ENCODE measurements around the gene CCDC40.

DNA sequence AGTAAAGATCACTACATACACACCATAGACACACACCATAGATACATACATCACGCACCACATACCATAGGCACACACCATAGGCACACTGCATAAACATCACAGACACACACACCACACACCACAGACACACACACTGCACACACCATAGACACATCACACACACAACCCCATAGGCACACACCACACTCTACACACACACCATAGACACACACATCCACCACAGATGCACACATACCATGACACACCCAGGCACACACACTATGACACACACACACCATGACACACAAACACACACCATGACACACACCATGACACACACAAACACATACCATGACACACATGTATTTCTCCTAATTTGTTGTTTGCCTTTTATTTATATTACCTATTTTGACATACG, 14.8 kb upstream of the CCDC40 start:
- TF ChIP-seq, protein P1, sequence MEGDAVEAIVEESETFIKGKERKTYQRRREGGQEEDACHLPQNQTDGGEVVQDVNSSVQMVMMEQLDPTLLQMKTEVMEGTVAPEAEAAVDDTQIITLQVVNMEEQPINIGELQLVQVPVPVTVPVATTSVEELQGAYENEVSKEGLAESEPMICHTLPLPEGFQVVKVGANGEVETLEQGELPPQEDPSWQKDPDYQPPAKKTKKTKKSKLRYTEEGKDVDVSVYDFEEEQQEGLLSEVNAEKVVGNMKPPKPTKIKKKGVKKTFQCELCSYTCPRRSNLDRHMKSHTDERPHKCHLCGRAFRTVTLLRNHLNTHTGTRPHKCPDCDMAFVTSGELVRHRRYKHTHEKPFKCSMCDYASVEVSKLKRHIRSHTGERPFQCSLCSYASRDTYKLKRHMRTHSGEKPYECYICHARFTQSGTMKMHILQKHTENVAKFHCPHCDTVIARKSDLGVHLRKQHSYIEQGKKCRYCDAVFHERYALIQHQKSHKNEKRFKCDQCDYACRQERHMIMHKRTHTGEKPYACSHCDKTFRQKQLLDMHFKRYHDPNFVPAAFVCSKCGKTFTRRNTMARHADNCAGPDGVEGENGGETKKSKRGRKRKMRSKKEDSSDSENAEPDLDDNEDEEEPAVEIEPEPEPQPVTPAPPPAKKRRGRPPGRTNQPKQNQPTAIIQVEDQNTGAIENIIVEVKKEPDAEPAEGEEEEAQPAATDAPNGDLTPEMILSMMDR (IDR thresholded peaks at IDR 0.05), result no peak
- TF ChIP-seq POLR2A (IDR thresholded peaks at IDR 0.05), result no peak

Data from adrenal gland (tissue), 5 donors.